SH-SY5Y (cell line): ENCODE results near the gene SLC38A3.

Source experiments
- GATA2 ChIP-seq: IDR thresholded peaks from 2 replicates; pipeline ENCODE4 v1.6.1; 2011; ENCODE audit warnings: mild to moderate bottlenecking, low read depth, low read length
- GATA3 ChIP-seq: IDR thresholded peaks from 2 replicates; pipeline ENCODE4 v1.6.1; 2011; ENCODE audit warnings: low read depth, mild to moderate bottlenecking, low read length, moderate library complexity

DNA sequence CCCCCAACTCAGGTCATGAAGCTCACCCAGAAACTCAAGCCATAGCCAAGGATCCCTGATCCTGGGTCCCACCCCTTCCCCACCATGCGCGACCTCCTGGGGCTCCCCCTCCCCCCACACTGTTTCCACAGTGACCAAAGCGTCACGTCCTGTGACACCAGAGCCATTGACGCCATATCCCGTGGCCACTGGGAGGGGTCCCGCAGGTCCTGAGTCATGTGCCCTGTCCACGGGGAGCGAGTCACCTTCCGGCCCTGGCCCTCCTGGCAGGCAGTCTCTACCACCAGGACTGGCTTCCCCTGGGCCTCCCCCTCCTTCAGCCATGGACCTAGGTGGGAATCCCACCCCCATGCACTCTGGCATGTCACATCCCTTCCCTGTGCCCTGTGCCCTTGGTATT is 34.4 kb upstream of the SLC38A3 start:
- TF ChIP-seq GATA3 (no peak), GATA2 (no peak)
